Measurements from ENCODE around the gene ATP8B4. TPM values are rescaled to one million over a fixed set of nuclear protein-coding genes. Genes with fewer than 3 reads are reported as not detected.

Gene ATP8B4
- total and polyA plus RNA-seq, 2 of the 8 experiments (the other 6 are each of a cell fraction or from before 2014, with no cell fraction given), result 0.17 to 0.24 TPM

- no peak overlapping the region for H3K27ac ChIP-seq (ENCODE audit: low read depth, low read length)
- H3K9ac ChIP-seq (replicated peaks in 1 of 4; ENCODE audit: extremely low read depth in 1 of 4, low read depth in 3 of 4, low read length in 3 of 4), result no peak overlapping the region
- WGBS, 2 experiments (ENCODE audit: extremely low coverage in 1 of 2, insufficient coverage in 1 of 2, insufficient read length in 1 of 2, insufficient replicate concordance in 2 of 2, low coverage in 1 of 2, low lambda C conversion rate in 2 of 2, missing lambda C conversion rate in 1 of 2), result 89% methylated on average over 1 of the region's 1 CpG; no CpG with 5 or more reads in 1 of the 2 experiments
- no peak overlapping the region for H2BK120ac ChIP-seq (replicated peaks; ENCODE audit: low read depth, low read length)
- H2BK12ac ChIP-seq (ENCODE audit: low read depth, low read length), result no peak overlapping the region
- no peaks in the 10 kb centered on the region for H3K23me2 ChIP-seq (ENCODE audit: low read depth, low read length)
- no peaks in the 10 kb centered on the region for H3K79me1 ChIP-seq (ENCODE audit: low read depth, low read length)
- H4K5ac ChIP-seq (ENCODE audit: insufficient read length, low read depth, low read length), result no peak overlapping the region
- H2BK15ac ChIP-seq (ENCODE audit: low read length), result no peak overlapping the region
- TF ChIP-seq SRF (IDR thresholded peaks at IDR 0.05; ENCODE audit: low read depth, low read length) (no peak), POLR2AphosphoS5 (IDR thresholded peaks at IDR 0.05; ENCODE audit: low read depth, low read length) (no peak), USF2 (IDR thresholded peaks at IDR 0.05; ENCODE audit: low read length) (no peak), MAFK (IDR thresholded peaks at IDR 0.05; ENCODE audit: low read depth, low read length) (no peak), TCF12 (IDR thresholded peaks at IDR 0.05; ENCODE audit: low read depth, low read length) (no peak)
- POLR2A ChIA-PET (ENCODE audit: partially characterized antibody), result no interaction called here
- no peaks in the 10 kb centered on the region for H3K4me1 ChIP-seq (replicated peaks in 1 of 4; ENCODE audit: control insufficient read depth in 3 of 4, insufficient read depth in 4 of 4, low read length in 3 of 4)
- H2AFZ ChIP-seq (ENCODE audit: low read length), result no peak overlapping the region
- no peak overlapping the region for H4K91ac ChIP-seq (replicated peaks; ENCODE audit: insufficient read length, low read length)
- no peaks in the 10 kb centered on the region for H3K9me3 ChIP-seq (ENCODE audit: insufficient read depth in 2 of 2, low read depth in 1 of 2, low read length in 1 of 2)
- no peak overlapping the region for H3K4ac ChIP-seq (replicated peaks; ENCODE audit: insufficient read length, low read depth, low read length)
- H3K79me2 ChIP-seq (ENCODE audit: control insufficient read depth in 1 of 2, insufficient read depth in 2 of 2, low read length in 2 of 2), result no peaks in the 10 kb centered on the region
- no peak for DNase-seq (ENCODE audit: low read depth in 1 of 2, low spot score in 2 of 2)
- H2BK20ac ChIP-seq (ENCODE audit: low read length), result no peak overlapping the region
- H4K20me1 ChIP-seq (replicated peaks in 1 of 2; ENCODE audit: control insufficient read depth in 1 of 2, insufficient read depth in 2 of 2, low read length in 2 of 2), result no peaks in the 10 kb centered on the region
- no peak overlapping the region for H2BK5ac ChIP-seq (ENCODE audit: low read depth, low read length)
- H3K36me3 ChIP-seq (ENCODE audit: control insufficient read depth in 2 of 4, insufficient read depth in 4 of 4, low read length in 3 of 4), result no peaks in the 10 kb centered on the region
- no peak overlapping the region for H3K4me3 ChIP-seq (ENCODE audit: extremely low read depth in 1 of 4, insufficient read depth in 2 of 4, low read depth in 3 of 4, low read length in 4 of 4)
- H3K18ac ChIP-seq (ENCODE audit: extremely low read depth, low read length), result no peak overlapping the region
- H3K27me3 ChIP-seq (replicated peaks in 1 of 4; ENCODE audit: control insufficient read depth in 3 of 4, extremely low read depth in 1 of 4, insufficient read depth in 3 of 4, low read length in 3 of 4), result no peaks in the 10 kb centered on the region
- no peak overlapping the region for H3K23ac ChIP-seq (ENCODE audit: insufficient read length)
- no peak overlapping the region for H4K8ac ChIP-seq (ENCODE audit: extremely low read depth, insufficient read depth, low read length)
- CTCF ChIA-PET (ENCODE audit: partially characterized antibody), result interaction anchor here (0.5 to 0.9 kb wide), 2 partner anchors 9 to 335 kb away, joined by 3 to 4 read pairs; no protein-coding TSS in a partner anchor
- H3K56ac ChIP-seq (replicated peaks; ENCODE audit: insufficient read length, low read depth, low read length), result no peak overlapping the region
- H3K14ac ChIP-seq (ENCODE audit: insufficient read length), result no peak overlapping the region
- no peak for FAIRE-seq
- H2AK5ac ChIP-seq (ENCODE audit: low read depth, low read length), result no peak overlapping the region
- H3K4me2 ChIP-seq (ENCODE audit: insufficient read depth in 1 of 2, low read depth in 2 of 2, low read length in 2 of 2), result no peak overlapping the region
Observed at GRCh38 chr15:49815526-49815925, 303.5 kb downstream of the ATP8B4 start.
